RPMI7951 (cell line): ENCODE data around the gene F7. TPM values are rescaled to one million over a fixed set of nuclear protein-coding genes. Genes with fewer than 3 reads are reported as not detected.
"Not testable (repeated sequence)": the region's sequence is repeated elsewhere in the genome, so short reads cannot be mapped to it uniquely, and the experiment has no call there.

Source experiments
- DNase-seq: peaks from one replicate; pipeline ENCODE4 v3.0.0-alpha.2; 2012; ENCODE audit warnings: low read depth
- total RNA-seq: library from RNA; depleted of rRNA; stranded (reverse); fragments of >200 nt; shearing (Covaris generic); gene quantifications from 2 replicates; pipeline ENCODE4 v1.2.3, GENCODE V29; 2014

The F7 gene
- total RNA-seq, 1 experiment from 2014 or later = not detected

DNA sequence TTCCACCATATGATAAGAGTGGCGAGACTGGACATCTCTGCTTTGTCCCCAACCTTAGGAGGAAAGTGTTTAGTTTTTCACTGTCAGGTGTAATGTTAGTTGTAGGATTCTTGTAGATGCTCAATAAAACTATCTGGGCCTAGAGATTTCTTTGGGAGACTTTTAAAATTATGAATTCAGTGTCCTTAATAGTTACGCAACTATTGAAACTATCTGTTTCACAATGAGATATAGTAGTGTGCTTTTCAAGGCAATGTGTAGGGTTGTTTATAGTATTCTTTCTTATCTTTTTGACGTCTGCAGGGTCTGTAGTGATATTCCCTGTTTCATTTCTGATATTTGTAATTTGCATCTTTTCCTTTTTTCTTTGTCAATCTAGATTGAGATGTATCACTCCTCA, 33.2 kb upstream of the F7 start:
- no peak for DNase-seq

GRCh38 chr13:113073942-113074341, 31.6 kb upstream of the F7 start:
- DNase-seq = no peak

GRCh38 chr13:113074401-113074800, 31.2 kb upstream of the F7 start:
- DNase-seq = no peak

- DNase-seq = no peak
Measured at GRCh38 chr13:113074876-113075275, 30.7 kb upstream of the F7 start.

GRCh38 chr13:113075711-113076110, 29.9 kb upstream of the F7 start:
- no peak for DNase-seq

- no peak for DNase-seq
Measured at GRCh38 chr13:113076681-113077401, 28.8 kb upstream of the F7 start.

- DNase-seq = no peak
Measured at GRCh38 chr13:113077566-113077952, 28.0 kb upstream of the F7 start.

- no peak for DNase-seq
Measured at GRCh38 chr13:113077953-113078901, 27.4 kb upstream of the F7 start.

DNA sequence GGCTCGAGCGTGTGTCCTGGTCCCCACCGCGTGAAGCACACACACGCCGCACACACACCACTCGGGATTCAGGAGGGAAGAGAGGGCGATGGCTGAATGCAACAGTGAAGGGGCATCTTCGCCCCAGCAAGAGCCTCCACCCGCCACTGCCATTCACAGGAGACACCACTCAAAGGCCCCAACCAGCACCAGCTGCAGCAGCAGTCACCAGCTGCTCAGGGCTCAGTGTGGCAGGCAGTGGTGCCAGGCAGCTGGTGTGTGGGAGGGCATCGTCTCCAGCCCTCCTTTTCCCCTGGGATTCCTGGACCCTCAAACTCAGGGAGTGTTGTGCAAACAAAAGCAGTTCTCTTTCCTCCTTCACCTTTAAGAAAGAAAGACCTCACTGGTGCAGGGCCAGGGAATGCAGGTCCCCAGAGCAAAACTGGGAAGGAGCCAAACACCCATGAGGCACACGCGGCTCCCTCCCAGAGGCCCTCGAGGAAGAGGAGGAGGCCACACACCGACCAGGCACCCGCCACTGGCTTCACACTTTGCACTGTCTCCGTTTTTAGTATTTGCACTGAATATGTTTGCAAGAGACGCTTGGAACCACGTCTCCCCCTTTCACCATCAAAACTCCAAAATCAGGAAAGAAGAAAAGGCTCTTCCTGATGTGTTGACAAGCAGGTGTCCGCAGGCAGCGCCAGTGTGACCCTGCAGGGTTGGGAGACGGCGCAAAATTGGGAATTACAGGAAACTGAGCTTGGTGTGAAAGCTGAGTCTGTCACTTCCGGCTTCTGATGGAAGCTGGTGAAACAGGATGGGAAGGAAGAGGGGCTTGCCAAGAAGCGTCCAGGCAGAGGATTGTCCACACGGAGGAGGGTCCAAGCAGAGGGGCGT, 26.4 kb upstream of the F7 start:
- DNase-seq = no peak

DNA sequence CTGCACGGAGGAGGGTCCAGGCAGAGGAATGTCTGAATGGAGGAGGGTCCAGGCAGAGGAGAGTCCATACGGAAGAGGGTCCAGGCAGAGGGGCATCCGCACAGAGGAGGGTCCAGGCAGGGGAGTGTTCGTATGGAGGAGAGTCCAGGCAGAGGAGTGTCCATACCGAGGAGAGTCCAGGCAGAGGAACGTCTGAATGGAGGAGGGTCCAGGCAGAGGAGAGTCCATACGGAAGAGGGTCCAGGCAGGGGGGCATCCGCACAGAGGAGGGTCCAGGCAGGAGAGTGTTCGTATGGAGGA, 25.9 kb upstream of the F7 start:
- DNase-seq = not testable (repeated sequence)

DNA sequence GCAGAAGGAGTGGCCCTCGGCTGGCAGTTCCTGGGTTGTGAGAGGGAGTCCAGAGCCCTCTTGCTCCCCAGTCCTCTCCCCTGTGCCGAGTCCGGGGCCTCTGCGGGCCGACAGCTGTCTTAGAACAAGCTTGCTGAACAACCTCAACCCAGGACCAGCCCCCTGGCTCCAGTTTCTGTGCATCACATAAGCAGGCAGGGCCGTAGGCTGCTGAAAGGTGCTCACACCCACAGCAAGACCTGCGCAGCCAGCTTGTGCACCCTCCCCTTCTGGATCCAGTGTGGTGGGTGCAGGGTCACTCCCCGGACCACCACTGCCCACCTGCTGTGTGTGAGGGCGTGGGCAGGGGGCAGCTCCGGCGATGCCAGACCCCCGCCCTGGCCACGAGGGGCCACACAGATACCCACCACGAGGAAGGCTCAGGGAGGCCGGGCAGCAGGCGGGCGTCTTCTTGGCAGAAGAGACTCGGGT, 25.2 kb upstream of the F7 start:
- no peak for DNase-seq

GRCh38 chr13:113080901-113081521, 24.6 kb upstream of the F7 start:
- no peak for DNase-seq

DNA sequence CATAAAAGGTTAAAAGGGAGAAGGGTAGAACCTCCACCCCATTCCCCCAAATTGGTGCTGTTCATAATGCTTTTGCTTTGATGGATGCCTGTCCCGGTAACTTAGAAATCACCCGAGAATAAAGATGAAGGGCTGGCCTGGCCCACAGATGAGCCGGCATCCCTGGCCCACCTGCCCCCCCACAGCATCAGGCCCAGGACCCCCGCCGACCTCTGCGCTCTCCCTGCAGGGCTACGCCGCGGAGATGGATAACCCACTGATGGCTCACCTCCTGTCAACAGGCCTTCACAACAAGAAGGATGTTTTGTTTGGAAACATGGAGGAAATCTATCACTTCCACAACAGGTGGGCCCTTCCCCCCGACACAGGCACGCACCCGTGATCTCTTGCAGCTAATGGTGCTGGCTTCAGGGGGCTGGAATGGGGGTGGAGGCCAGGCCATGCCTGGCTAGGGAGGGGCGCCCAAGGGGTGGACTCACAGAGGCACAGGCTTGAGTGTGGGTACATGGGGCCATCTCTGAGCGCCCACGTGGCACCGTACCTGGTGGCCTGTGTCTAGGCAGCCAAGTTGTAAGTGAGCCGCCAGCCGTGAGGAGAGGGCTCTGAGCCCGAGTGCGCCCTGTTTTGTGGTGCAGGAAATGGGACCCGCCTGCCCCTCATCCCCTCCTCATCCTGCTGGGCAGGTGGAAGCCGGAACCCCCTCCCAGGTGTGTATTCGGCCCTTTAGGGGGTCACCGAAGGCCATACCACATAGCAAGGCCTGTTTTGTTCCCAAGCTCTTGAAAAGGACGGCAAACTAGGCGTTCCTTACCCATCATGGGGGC, 23.2 kb upstream of the F7 start:
- DNase-seq = no peak

- DNase-seq = no peak
Measured at GRCh38 chr13:113083022-113083373, 22.6 kb upstream of the F7 start.

- peak; percentile 14 for DNase-seq
Measured at GRCh38 chr13:113083402-113084061, 22.1 kb upstream of the F7 start.

- no peak for DNase-seq
Measured at GRCh38 chr13:113084094-113084942, 21.3 kb upstream of the F7 start.

DNA sequence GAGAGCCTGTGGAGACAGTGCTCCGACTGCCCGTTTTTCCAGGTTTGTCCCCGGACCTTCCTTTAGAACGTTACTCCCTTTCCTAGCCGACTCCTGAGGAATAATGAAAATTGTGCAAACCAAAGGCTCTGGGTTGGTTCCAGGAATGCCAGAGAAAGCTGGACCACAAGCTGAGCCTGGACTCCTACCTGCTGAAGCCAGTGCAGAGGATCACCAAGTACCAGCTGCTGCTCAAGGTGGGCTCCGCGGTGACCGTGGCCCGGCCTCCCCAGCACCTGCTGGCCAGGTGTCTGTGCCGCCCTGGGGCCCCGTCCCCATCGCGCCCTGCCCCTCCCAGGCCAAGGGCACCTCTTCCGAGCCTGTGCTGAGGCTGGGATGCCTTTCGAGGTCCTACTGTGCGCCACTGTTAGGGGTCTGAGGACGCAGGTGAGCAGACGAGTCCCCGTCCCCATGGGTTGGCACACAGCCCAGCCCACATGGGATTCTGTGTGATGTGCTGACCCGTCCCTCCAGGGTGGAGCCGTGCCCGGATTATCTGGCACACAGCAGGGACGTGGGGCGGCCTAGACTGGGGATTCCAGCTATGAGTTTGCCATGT, 20.5 kb upstream of the F7 start:
- DNase-seq = no peak

DNA sequence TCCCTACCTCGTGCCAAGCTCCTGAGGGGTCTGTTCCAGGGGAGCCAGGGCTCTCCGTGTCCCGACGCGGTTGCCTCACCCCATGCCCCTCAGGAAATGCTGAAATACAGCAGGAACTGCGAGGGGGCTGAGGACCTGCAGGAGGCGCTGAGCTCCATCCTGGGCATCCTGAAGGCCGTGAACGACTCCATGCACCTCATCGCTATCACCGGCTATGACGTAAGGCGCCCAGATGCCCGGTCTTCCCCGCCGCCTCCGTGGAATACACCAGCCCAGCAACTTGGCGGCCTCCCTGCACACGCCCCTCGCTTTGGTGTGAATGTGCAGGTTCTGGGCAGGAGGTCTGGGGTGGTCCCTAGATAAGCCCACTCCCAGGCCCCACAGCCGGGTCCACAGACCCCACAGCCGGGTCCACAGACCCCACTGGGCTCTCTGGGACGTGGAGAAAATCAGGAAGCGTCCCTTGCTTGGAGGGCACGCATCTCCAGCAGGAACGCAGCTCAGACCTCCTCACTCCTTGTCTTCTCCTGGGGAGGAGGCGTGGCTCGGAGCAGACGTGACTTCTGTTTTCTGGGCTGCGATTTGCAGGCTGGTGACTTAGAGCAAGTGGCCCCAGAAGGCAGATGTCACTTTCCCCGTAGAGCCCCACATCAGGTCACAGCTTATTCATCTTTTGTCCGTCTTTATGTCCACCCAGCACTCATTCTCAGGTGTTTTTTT, 19.4 kb upstream of the F7 start:
- DNase-seq = no peak
